ENCODE results near the gene ALOXE3.
A peak's percentile ranks its signal among the peaks of the same experiment; 100 is the strongest.

The ALOXE3 gene

DNA sequence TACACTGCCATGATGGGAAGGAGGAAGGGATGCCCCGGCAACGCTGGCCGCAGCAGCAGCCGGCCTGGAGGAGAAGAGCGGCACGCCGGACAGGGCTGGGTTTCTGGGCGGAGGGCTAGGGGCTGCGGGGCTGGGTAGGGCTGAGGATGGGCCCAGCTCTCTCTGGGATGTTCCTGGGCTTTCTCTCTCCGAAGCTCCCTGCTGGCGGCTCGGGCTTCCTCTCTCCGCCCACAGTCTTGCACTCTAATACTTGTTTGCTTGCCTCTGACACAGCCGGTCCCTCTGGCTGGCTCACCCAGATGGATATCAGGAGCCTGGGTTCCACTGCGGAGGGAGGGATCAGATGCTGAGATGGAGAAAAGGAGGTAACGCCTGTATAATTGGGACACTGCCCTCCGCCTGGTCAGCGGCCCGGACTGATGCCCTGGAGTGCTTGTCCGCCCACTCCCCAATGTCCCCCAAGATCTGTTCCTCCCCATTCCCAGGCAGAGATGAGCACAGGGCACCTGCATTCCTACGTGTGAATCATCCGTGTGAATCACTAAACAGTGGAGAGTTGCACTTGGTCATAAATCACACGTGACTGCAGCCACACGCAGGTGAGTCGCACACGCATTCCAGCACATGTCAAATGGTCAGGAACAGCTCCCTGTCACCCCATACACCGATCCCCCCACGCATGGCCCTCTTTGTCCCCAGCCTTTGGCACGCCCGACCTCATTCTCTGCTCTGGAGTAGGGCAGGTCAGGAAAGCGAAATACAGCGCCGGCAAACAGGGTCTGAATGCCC is at the start of gene ALOXE3:
Gene ALOXE3 (minus strand): TSS at position 535 of the 789 bp plus-strand sequence. CDS start 524 bp downstream, at position 11.
- peak; percentile 38 to 46 for DNase-seq

DNA sequence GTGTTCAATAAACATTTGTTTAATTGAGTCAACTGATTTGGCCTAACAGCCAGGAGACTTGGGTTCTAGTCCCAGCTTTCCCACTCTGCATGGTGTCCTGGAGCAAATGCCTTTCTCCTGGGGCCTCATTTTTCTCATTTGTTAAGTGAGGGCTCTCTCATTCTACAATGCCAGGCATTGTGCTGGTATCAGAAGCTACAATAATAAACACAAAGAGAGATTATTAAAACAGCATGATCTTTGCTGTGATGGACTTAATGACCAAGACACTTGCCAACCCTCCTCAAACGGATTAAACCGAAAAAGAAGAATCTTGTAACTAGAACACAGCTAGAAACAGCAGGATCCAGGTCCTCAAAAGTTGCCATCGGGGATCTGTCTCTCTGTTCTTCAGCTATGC is 49.2 kb upstream of the ALOXE3 start:
- no peak for DNase-seq

DNA sequence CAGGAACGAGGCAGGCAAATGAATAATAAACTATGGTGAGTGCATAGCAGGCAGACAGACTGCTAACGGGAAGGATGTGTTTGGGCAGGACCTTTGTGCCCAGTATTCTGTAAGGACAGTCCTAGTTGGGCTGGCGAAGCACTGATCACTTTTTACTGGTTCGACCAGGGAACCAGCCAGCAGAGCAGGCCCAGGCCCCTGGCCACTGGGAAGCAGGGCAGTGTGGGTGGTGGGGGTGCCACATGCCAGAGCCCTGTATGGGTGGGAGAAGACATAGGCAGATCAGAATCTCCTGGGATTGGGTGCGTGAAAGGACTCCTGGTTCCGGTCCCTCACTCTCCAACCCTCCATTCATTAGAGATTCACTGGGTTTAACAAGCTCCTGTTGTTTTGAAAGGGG is 48.4 kb upstream of the ALOXE3 start:
- no peak for DNase-seq

DNA sequence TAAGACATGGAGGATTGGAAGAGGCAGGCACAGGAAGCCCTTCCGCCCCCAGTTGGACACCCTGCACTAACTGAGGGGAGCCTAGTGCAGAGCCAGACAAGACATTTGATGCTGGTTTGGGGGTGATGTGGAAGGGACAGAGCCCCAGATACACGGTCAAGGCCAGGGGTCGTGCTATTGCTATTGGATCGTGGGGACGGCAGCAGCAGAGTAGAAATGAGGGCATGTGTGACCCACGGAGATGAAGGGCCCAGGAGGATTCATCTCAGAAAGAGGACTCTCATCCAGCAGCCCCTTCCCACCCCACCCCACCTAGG is 46.5 kb upstream of the ALOXE3 start:
- no peak for DNase-seq

DNA sequence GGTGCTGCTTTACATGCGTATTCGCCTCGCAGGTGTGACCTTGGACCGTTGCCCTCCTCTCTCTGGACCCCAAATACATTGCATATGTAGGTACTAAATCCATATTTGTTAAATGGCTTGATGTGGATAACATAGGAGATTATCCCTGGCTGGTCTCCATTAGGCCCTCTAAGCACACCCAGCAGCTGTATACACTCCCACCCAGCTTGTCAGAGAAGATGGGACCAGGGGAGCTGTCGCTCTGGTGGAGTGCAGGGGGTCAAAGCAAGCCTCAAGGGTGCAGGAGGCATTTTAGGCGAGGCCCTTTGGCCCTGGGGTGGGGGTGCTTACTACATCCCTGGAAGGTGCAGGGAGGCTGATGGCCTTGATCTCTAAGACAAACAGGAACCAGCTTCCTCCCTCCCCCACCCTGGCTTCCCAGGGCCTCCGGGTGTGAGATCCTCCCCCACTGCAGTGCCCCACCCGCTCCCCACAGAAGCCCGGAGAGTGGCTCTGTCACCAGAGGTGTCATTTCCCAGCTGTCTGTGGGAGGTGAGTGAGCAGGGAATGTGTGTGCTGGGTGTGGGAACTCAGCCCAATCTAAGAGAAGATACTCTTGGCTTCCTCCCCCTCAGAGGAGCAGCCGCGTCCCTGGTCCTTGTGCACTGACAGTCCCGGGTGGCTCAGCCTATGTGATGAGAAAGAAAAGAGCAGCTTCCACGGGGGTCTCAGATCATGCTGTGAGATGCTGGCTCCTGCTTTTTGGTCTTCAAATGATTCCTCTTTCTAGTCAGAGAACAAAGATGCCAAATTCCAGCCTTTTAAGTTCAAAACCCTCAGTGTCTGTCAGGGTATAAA is 45.9 kb upstream of the ALOXE3 start:
- DNase-seq = peak; percentile 50 to 64

DNA sequence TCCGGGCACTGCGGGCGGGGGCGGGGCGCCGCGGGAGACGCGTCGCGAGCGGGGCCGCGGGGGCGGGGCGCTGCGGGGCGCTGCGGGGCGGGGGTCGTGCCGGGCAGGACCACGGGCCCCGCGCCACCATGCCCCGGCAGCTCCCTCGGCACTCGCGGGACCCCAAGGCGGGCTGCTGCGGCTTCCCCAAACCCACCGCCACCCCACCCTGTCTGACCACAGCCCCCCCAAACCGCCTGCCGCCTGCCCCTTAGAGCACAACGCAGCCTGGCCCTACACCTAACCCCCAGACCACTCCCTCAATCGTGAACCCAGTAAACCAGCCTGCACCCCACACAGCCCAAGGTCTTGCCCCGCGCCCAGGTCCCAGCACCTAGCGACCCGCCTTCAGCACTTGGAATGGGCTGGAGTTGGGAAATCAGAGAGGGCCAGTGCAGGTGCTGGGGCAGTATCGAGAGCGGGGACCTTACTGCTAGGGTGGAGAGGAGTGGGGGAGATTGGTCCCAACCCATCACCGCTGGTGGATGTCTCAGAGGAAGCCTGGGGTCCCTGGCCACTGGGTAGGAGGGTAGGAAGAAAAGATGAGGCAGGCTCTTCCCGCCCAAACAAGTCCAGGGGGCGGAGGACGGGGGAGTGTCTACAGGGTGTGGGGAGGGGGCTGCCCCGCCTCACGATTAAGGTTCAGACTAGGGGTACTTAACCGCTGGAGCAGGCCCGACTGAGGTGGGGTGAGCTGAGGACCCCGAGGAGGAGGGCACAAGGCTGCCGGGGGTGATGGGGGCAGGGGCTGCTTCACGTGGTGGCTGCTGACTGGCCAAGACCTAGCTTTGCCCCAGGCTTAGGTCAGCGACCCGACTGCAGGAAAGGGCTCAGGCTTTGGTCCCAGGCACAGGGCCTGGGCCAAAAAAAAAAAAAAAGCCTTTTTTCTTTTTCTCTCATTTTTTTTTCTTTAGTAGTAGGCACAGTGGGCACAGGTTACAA is 45.0 kb upstream of the ALOXE3 start:
- no peak for DNase-seq

DNA sequence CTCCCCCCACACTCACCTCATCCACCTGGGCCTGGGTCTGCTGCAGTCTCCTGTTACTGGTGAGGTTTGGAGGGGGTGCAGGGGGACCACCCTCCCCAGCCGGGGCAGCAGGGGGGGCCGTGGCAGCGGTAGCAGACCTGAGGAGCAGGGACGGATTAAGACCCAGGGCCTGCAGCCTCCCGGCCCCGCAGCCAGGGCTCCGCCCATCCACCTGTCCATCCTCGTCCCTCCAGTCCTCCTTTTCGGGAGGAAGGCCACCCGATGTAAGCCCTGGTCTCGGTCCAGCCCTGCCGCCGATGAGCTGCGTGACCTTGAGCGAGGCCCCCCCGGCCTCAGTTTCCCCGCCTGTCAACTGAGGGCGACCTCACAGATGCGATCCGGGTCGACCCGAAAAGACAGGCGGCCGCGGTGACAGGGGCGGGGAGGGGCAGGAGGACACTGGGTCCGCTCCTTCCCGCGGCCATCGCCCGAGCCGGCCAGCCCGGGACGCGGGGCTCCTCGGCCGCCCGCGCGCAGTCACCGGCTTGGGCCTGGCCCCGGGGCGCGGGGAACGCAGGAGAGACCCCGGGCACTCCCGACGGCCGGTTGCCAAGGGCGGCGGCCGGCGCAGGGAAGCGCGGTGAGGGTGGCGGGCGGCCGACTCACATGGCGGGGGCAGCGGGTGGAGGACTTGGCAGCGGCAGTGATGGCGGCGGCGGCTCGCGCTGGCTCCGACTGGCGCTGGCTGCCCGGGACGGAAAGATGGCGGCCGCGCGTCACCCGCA is 44.1 kb upstream of the ALOXE3 start, which contains the start of gene VAMP2:
Gene VAMP2 (minus strand): TSS at position 716 of the 764 bp plus-strand sequence. CDS start 69 bp downstream, at position 647.
- peak; percentile 79 to 81 for DNase-seq

DNA sequence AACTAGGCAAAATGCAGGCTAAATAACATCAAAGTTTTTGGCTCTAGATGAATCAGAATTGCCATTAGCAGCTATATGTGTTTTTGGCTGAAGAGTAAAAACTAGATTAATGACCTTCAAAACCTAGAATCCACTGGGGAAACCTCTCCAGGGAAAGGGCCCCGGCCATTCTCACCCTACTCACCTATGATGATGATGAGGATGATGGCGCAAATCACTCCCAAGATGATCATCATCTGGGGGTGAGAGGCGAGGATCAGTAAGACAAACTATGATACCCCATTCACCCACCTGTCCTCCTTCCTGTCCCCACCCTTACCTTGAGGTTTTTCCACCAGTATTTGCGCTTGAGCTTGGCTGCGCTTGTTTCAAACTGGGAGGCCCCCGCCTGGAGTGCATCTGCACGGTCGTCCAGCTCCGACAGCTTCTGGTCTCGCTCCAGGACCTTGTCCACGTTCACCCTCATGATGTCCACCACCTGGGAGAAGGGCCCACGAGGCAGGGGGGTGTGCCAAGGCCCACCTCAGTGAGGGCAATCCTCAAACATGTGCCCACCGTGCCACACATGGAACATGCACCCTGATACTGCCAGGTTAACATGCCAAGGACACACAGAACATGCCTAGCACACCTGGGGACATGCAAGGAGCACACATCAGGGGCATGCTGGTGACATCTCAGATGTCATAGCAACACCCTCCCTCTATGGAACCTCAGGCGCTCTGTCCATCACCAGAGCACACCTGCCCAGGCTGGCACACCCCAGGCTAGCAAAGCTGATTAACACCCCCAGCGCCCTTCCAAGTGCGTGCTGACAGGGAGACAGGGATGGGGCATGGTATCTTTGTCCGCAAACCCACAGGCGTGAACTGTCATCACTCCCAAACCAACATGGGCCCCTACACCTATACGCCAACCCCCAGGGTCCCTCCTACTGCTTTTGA is 43.2 kb upstream of the ALOXE3 start:
- DNase-seq = no peak

DNA sequence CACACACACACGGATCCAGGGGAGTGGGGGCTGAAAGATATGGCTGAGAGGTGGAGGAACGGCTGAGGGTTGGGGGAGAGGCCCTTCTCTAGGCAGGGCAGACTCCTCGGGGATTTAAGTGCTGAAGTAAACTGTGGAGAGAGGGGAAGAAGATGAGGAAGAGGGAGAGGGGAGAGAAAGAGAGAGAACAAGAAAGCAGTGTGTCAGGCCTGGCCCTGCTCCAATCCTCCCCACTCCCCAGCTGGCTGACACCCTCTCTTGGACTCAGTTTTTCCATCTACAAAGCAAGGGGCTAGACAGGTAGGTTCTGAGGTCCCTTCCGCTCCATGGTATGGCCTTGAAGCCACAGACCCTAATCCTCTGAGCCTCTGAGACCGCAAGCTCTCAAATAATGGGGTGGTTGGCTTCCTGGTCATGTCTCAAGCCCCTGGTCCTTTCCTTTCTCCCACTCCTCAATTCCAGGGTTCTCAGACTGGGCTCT is 42.5 kb upstream of the ALOXE3 start:
- DNase-seq = no peak

DNA sequence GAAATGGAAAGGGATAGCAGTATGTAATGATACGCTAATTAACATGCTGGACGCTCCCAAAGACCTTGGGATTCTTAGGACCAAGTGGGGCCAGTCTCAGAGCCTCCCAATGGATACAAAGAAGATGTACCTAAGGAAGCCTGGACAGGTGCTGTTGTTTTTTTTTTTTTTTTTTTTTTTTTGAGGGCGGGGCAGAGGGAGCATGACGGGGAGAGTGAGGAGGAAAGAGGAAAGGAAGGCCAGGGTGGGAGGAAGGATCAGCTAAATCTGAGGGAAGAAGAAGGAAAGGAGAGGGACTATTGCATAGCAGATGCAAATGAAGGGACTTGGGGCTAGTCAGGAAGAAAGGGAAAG is 41.9 kb upstream of the ALOXE3 start:
- no peak for DNase-seq

DNA sequence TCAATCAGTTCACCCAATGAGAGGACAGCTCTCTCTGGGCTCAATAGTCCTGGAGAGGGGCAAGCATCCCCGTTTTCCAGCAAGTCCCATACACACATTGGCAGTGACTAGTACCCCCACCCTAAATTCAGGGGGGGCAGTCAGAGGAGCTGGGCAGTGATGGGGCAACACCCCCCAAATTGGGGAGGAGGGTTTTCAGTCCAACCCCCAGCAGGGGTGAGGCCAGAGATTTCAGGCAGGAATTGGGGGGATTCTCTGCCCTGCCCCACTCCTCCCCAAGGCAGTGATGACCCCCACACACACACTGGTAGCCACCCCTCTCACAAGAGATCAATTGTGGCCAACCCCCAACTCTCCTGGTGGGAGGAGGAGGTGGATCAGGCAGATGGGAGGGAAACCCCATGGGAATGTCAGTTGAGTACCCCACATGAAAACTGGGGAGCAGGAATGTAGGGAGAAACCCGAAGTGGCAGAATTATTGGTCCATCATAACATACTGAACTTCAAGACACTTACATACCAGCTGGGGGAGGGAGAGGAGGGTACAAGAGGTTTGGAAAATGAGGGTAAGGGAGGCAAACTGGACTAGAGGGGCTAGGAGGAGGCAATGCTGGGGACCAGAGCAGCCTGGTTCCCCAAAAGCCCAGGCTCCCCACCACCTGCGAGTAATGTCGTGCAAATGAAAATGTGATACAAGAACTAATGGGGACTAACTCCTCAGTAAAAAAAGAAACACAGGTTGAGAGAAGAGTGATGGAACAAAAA is 41.3 kb upstream of the ALOXE3 start:
- DNase-seq = no peak

DNA sequence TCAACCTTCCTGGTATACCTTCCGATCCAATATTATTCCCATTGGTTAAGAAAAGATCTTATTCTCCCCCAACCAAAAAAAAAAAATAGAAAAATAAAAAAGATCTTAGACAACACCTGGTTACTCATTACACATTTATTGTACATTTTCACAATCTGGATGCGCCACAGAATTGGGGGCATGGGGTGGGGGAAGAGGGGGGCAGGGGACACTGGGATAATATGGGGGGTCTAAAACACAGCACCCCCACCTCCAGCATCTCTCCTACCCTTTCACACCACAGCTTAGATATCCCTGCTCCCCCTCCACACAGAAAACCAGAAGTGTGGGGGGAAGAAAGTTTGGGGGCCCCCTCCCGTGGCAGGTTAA is 40.7 kb upstream of the ALOXE3 start:
- no peak for DNase-seq

DNA sequence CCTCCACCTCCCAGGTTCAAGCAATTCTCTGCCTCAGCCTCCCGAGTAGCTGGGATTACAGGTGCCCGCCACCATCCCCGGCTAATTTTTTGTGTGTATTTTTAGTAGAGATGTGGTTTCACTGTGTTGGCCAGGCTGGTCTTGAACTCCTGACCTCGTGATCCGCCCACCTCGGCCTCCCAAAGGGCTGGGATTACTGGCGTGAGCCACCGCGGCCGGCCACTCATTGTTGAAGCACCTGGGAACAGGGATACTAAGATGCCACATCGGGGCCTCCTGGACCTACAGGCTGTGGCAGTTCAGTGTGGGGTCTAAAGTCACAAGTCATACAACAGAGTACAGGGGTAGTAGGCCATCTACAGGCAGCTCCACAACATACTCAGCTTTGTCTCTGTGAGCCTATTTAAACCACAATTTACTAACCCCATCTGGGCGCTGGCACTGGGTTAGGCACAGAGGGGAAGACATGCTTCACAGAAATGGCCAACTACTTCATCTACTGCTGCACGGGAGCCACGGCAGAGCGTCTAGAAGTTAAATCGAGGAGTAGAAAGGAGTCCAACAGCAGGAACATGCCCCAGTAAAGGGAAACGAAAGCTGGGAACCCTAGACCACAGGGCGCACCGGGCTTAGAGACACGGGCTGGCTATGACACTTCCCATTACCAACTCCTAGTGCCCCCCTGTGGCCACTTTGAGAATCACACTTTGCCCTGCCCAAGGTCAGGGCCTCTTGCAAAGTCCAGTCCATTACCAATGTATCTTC is 40.1 kb upstream of the ALOXE3 start:
- DNase-seq = peak; percentile 81 to 87

DNA sequence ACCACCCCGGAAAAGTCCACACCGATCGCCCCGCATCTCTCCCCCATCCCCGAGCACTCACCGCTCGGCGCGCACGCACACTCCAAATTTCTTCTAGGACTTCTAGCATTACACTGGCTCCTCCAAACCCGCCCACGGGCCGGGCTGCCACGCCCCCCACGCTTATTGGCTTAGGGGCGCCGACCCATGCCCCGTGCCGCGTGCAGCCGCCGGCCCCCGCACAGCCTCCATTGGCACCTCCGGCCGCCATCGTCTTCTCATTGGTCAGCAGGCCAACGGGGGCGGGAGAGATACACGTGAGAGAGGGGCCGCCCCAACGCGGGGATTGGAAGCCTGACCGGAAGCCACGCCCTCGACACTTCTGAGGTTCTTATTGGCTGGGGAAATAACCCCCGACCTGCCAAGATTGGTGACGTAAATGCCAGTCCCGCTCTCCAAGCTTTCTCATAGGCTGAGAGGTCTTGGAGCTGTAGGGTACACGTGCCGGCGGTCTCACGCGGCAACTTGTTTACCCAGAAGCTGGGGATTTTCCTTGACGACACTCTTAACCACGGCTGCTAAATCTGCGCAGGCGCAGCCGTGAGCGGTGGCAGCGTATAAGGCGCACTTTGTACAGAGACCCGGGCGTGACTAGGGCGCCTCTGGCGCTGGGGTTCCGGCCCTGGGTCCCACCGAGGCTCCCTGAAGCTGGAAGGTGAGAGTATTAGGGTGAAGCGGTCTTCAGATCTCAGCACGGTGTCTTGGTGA is 38.1 kb upstream of the ALOXE3 start:
- DNase-seq = peak; percentile 100

DNA sequence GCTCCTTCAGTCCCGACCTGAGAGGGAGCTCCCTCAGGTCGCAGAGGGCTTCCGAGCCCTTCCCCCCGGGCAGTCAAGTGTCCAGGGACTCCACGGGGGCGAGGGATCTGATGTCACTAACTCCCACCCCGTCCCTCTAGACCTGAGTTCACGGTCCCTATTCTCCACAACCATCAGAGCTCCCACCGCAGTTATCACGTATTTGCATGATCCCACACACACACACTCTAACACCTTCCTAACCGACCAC is 37.6 kb upstream of the ALOXE3 start:
- no peak for DNase-seq

DNA sequence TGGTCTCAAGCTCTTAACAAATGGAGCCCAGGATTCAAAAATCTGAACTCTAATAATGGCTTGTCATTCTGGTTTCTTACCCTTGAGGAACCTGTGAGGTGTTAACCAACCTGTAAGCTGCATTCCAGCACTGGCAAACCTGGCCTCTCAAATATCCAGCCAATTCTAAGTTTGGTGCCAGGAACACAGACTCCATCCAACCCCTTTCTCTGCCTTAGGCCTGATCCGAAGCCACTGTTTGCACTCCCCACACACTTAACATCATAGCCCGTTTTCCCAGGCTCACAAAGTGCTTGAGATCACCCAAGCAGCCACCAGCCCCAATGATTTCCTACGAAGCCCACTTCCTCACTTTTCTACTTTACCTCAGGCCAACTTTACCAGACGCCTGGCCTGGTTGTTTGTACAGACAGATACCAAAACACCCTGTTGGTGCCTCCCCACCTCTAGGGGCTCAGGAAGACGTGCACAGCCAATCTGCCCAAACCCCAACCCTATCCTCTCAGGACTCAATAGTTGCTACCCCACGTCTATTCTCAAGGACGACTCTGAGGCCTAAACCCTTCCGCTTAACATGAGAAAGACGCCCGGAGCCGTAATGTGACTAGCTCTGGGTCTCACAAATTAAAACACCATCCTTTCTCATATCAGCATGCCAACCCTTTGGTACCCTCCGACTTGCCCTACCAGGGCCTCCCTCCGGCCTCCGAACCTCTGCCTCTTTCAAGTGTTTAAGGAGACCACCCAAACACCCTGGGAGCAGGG is 37.1 kb upstream of the ALOXE3 start:
- DNase-seq = no peak

DNA sequence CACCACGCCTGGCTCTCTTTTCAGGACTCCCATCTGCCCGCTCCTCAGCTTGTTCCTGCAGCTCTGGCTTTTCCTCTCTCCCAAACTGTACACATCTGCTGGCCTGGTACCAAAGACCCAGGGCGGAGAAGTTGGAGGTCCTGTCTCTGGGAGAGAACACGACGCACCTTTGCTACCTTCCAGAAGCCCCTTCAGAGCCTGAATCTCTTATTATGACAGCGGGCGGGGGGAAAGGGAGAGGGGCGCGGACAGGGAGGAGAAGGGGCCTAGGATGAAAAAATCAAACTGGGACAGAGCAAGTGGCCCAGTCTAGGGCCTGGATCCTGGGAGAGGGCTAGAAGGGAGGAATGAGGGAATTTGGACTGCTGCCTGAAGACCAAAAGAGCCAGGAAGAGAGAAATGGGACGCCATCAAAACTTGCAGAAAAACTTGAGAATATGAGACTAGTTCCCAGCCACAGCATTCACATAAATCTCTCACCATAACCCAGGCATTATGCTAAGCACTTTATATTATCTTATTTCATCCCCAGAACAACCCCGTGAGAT is 36.4 kb upstream of the ALOXE3 start:
- DNase-seq = no peak

All from activated CD4-positive, alpha-beta T cell treated with anti-CD3 and anti-CD28 coated beads for 4 hours (primary cell).